Mesenchymal stem cell (in vitro differentiated cells and primary cell): ENCODE results near the gene HOXB7.

Experiments
- DNase-seq: peaks from one replicate; pipeline ENCODE4 v3.0.0-alpha.2; 2013
- H2AFZ ChIP-seq: one replicate; pipeline ENCODE4 v1.6.1; 2013; ENCODE audit warnings: low read depth, mild to moderate bottlenecking, control low read depth, inconsistent platforms, low read length, moderate library complexity
- H2AK5ac ChIP-seq: 2 replicates; pipeline ENCODE4 v1.6.1; 2013; ENCODE audit warnings: low read length, moderate library complexity, mild to moderate bottlenecking, inconsistent platforms; ENCODE audit not compliant: severe bottlenecking
- H2BK120ac ChIP-seq: one replicate; pipeline ENCODE4 v1.6.1; 2013; ENCODE audit warnings: low read depth, mild to moderate bottlenecking, inconsistent platforms, low read length, moderate library complexity
- H2BK12ac ChIP-seq, 2 experiments: one replicate each; pipeline ENCODE4 v1.6.1; 2013; ENCODE audit warnings: inconsistent platforms in 2 of 2, low read length in 2 of 2, mild to moderate bottlenecking in 2 of 2, moderate library complexity in 2 of 2, control low read depth in 1 of 2
- H2BK15ac ChIP-seq: one replicate; pipeline ENCODE4 v1.6.1; 2013; ENCODE audit warnings: mild to moderate bottlenecking, low read depth, inconsistent platforms; ENCODE audit not compliant: poor library complexity, severe bottlenecking
- H2BK5ac ChIP-seq: 2 replicates; pipeline ENCODE4 v1.6.1; 2013; ENCODE audit warnings: low read depth, mild to moderate bottlenecking, low read length, control low read depth, inconsistent platforms; ENCODE audit not compliant: poor library complexity, severe bottlenecking
- H3K14ac ChIP-seq, 2 experiments: one replicate each; pipeline ENCODE4 v1.6.1; 2013; ENCODE audit warnings: inconsistent platforms in 2 of 2, low read length in 2 of 2, control low read depth in 1 of 2, mild to moderate bottlenecking in 1 of 2, moderate library complexity in 1 of 2
- H3K18ac ChIP-seq, 2 experiments: one replicate each; pipeline ENCODE4 v1.6.1; 2013; ENCODE audit warnings: inconsistent platforms in 2 of 2, low read length in 2 of 2, control low read depth in 1 of 2, low read depth in 1 of 2, mild to moderate bottlenecking in 1 of 2
- H3K23ac ChIP-seq, 2 experiments: one replicate each; pipeline ENCODE4 v1.6.1; 2013; ENCODE audit warnings: inconsistent platforms in 2 of 2, low read length in 2 of 2, mild to moderate bottlenecking in 2 of 2, moderate library complexity in 2 of 2, control low read depth in 1 of 2
- H3K27ac ChIP-seq: 2 replicates; pipeline ENCODE4 v1.5.1; 2013; ENCODE audit warnings: mild to moderate bottlenecking, moderate library complexity, low read length, control low read depth, inconsistent platforms; ENCODE audit not compliant: poor library complexity, severe bottlenecking
- H3K27me3 ChIP-seq, 2 experiments: 2 replicates each; pipeline versions ENCODE4 v1.6.1 to v1.7.0; 2013; ENCODE audit warnings: low read length in 2 of 2, mild to moderate bottlenecking in 2 of 2, moderate library complexity in 2 of 2, control low read depth in 1 of 2, inconsistent platforms in 1 of 2; ENCODE audit not compliant: control insufficient read depth in 1 of 2, insufficient read depth in 1 of 2
- H3K36me3 ChIP-seq, 2 experiments: 2 replicates each; pipeline versions ENCODE4 v1.6.1 to v1.7.0; 2013; ENCODE audit warnings: low read length in 2 of 2, control low read depth in 1 of 2, inconsistent platforms in 1 of 2, low read depth in 1 of 2, mild to moderate bottlenecking in 1 of 2; ENCODE audit not compliant: insufficient read depth in 2 of 2, control insufficient read depth in 1 of 2
- H3K4ac ChIP-seq, 2 experiments: one replicate each; pipeline ENCODE4 v1.6.1; 2013; ENCODE audit warnings: inconsistent platforms in 2 of 2, low read length in 2 of 2, mild to moderate bottlenecking in 2 of 2, moderate library complexity in 2 of 2, control low read depth in 1 of 2, low read depth in 1 of 2
- H3K4me1 ChIP-seq: 2 replicates; pipeline ENCODE4 v1.6.1; 2013; ENCODE audit warnings: low read depth, low read length, control low read depth; ENCODE audit not compliant: control insufficient read depth, insufficient read depth
- H3K4me2 ChIP-seq: 2 replicates; pipeline ENCODE4 v1.6.1; 2013; ENCODE audit warnings: low read length, mild to moderate bottlenecking, inconsistent platforms; ENCODE audit not compliant: poor library complexity, severe bottlenecking
- H3K4me3 ChIP-seq, 2 experiments: 2 replicates each; pipeline versions ENCODE4 v1.5.1 to v1.7.0; 2013; ENCODE audit warnings: low read length in 2 of 2, mild to moderate bottlenecking in 2 of 2, control low read depth in 1 of 2, low read depth in 1 of 2; ENCODE audit not compliant: insufficient read depth in 1 of 2
- H3K79me1 ChIP-seq: replicated peaks from 2 replicates; pipeline ENCODE4 v1.6.1; 2013; ENCODE audit warnings: mild to moderate bottlenecking, control low read depth, low read length, inconsistent platforms; ENCODE audit not compliant: poor library complexity, severe bottlenecking
- H3K9ac ChIP-seq: 2 replicates; pipeline ENCODE4 v1.7.0; 2013; ENCODE audit warnings: mild to moderate bottlenecking, low read length, moderate library complexity
- H3K9me3 ChIP-seq: 2 replicates; pipeline ENCODE4 v1.7.0; 2013; ENCODE audit warnings: mild to moderate bottlenecking, low read length; ENCODE audit not compliant: control insufficient read depth
- H4K8ac ChIP-seq: one replicate; pipeline ENCODE4 v1.6.1; 2013; ENCODE audit warnings: inconsistent platforms, mild to moderate bottlenecking, low read length, moderate library complexity
- H4K91ac ChIP-seq: one replicate; pipeline ENCODE4 v1.6.1; 2013; ENCODE audit warnings: mild to moderate bottlenecking, low read length, inconsistent platforms
- WGBS: methylation state at CpG from one replicate; pipeline ENCODE4 v1.1.7; 2013; ENCODE audit warnings: mixed read lengths; 5-methylcytosine and 5-hydroxymethylcytosine counted together
- small RNA-seq: library from polyadenylated mRNA; stranded (forward); fragments of <200 nt; extraction: miRNeasy Mini kit (QIAGEN cat#:217004); gene quantifications from one replicate; pipeline ENCODE3, GENCODE V24; 2013; ENCODE audit warnings: low read depth

The HOXB7 gene

DNA sequence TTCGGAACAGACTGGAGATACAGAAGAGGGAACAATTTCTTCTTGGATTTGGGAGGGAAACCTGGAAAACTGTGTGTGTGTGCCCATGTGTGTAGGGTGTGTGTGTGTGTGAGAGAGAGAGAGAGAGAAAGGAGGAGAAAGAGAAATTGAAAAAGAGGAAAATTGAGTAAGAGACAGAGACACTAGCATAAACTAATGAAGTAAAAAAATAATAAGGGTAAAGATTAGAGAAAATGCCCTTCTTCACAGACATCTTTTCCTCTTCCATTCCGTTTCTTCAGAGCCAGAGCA, 52.0 kb downstream of the HOXB7 start:
- Histone ChIP-seq H3K23ac (no peak overlapping the region), H2AFZ (no peak overlapping the region), H4K91ac (no peak overlapping the region), H2BK5ac (no peak overlapping the region), H2BK120ac (no peak overlapping the region), H3K27me3 (no peaks in the 10 kb centered on the region), H2AK5ac (no peak overlapping the region), H2BK12ac (no peak overlapping the region), H3K9ac (peak overlapping the region; percentile 82), H3K4me1 (peaks cover 40% of the 10 kb centered on the region), H2BK15ac (peak overlapping the region; percentile 2), H3K27ac (no peak overlapping the region), H3K4me3 (peak overlapping the region in 1 of 2 experiments; percentile 68), H3K36me3 (peaks cover 15 to 23% of the 10 kb centered on the region in 2 experiments), H3K4ac (peak overlapping the region in 1 of 2 experiments; percentile 6), H3K79me1 (peaks cover 1% of the 10 kb centered on the region), H3K18ac (peak overlapping the region in 1 of 2 experiments; percentile 76), H3K9me3 (no peaks in the 10 kb centered on the region), H3K4me2 (no peak overlapping the region), H4K8ac (no peak overlapping the region), H3K14ac (no peak overlapping the region)
- peak; percentile 17 for DNase-seq
- 58% methylated on average over 2 of the region's 2 CpGs for WGBS

DNA sequence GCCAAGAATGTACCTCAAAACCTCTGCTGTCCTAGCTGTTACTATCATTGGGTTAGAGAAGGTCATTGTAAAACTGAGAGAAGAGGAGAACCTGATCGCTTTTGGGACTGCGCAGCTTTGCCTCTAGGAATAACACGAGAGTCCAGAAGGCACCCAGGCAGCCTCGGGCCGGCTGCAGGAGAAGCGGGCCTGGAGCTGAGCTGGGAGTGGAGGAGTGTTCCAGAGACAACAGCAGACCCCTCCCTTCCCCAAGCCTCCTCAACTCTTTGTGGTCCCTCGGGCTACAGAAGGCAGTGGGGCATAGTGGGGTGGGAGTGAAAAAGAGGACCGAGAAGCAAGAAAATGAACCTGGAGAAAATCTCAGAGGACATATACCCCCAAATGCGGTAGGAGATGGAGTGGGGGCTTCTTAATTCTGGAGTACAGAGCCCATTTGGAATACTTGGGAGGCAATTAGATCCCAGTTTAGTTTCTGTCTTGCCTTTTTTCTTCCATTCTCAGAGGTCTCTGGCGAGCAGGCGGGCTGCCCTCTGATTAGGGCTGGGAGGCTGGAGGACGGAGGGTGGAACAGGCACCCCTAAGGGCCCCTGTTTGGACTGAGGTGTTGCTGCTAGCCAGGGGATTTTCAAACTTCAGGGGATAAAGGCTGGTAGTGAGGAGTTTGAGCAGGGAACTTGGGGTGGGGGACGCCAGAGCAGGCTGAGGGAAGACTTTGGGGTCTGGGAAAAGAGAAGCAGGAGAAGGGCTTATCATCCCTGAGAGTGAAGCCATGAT, 52.6 kb downstream of the HOXB7 start:
- WGBS, result 52% methylated on average over 12 of the region's 13 CpGs
- no peaks in the 10 kb centered on the region for H3K9me3 ChIP-seq
- H3K27ac ChIP-seq, result no peak overlapping the region
- H4K91ac ChIP-seq, result peak overlapping the region; percentile 18
- H3K18ac ChIP-seq, result peak overlapping the region; percentile 70 to 90
- peak overlapping the region in 1 of 2 experiments; percentile 71 for H2BK12ac ChIP-seq
- peak overlapping the region; percentile 52 for H2BK15ac ChIP-seq
- peak overlapping the region in 1 of 2 experiments; percentile 31 for H3K14ac ChIP-seq
- peak overlapping the region in 1 of 2 experiments; percentile 68 for H3K4me3 ChIP-seq
- no peak overlapping the region for H2BK120ac ChIP-seq
- DNase-seq, result peak; percentile 31
- H3K9ac ChIP-seq, result peak overlapping the region; percentile 82
- no peaks in the 10 kb centered on the region for H3K27me3 ChIP-seq
- H2AK5ac ChIP-seq, result peak overlapping the region; percentile 41
- no peak overlapping the region for H2AFZ ChIP-seq
- peak overlapping the region; percentile 86 for H4K8ac ChIP-seq
- peaks cover 36% of the 10 kb centered on the region for H3K4me1 ChIP-seq
- no peak overlapping the region for H2BK5ac ChIP-seq
- peak overlapping the region; percentile 55 to 95 for H3K23ac ChIP-seq
- H3K79me1 ChIP-seq, result peaks cover 1% of the 10 kb centered on the region
- no peak overlapping the region for H3K4me2 ChIP-seq
- H3K4ac ChIP-seq, result peak overlapping the region; percentile 38 to 81
- peaks cover 15 to 21% of the 10 kb centered on the region in 2 experiments for H3K36me3 ChIP-seq

Small RNA genes within 50 kb of the gene (small RNA-seq; reads per million reads assigned to genes)
- 28.2 reads per million, percentile 88 among the genes with 10 or more reads in this experiment for gene MIR196A1
